Right atrium auricular region (tissue), 2 donors: ENCODE results near the gene CIDEA. TPM values are rescaled to one million over a fixed set of nuclear protein-coding genes. Genes with fewer than 3 reads are reported as not detected.
A peak's percentile ranks its signal among the peaks of the same experiment; 100 is the strongest.

ENCODE experiments used
- DNase-seq: peaks from one replicate; pipeline ENCODE4 v3.0.0-alpha.2; 2019; ENCODE audit warnings: low spot score
- H3K27ac ChIP-seq, 2 donors: fragments of 200-600 bp; sonication (generic); 1 replicate in 1 of 2; 2 replicates in 1 of 2; pipeline ENCODE4 v1.5.1; 2016 to 2019
- H3K27me3 ChIP-seq, 2 donors: fragments of 200-600 bp; sonication (generic); one replicate each; pipeline versions ENCODE4 v1.5.1 to v1.6.0; 2017 to 2019
- H3K36me3 ChIP-seq: fragments of 200-600 bp; sonication (generic); one replicate; pipeline ENCODE4 v1.5.1; 2016
- H3K4me1 ChIP-seq, 2 donors: fragments of 200-600 bp; sonication (generic); one replicate each; pipeline versions ENCODE4 v1.5.1 to v1.6.0; 2017 to 2019
- H3K4me3 ChIP-seq, 2 donors: fragments of 200-600 bp; sonication (generic); 1 replicate in 1 of 2; 2 replicates in 1 of 2; pipeline ENCODE4 v1.5.1; 2017 to 2019; ENCODE audit warnings: mild to moderate bottlenecking in 1 of 2, moderate library complexity in 1 of 2
- H3K9me3 ChIP-seq, 2 donors: fragments of 200-600 bp; sonication (generic); one replicate each; pipeline ENCODE4 v1.5.1; 2019
- CTCF ChIP-seq, 2 donors: fragments of 200-600 bp; sonication (generic); IDR thresholded peaks; one replicate each; pipeline ENCODE4 v1.5.1; 2019; ENCODE audit warnings: antibody characterized with exemption in 2 of 2
- total RNA-seq, 2 donors: library from RNA; depleted of rRNA; stranded (reverse); fragments of >200 nt; gene quantifications; one replicate each; pipeline ENCODE4 v1.1.0, GENCODE V29; 2016

CIDEA gene
- total RNA-seq, 2 donors from 2014 or later, result 0.82 to 3.9 TPM

GRCh38 chr18:12281861-12282260, 27.7 kb downstream of the CIDEA start:
- H3K9me3 ChIP-seq, result no peaks in the 10 kb centered on the region
- no peak for TF ChIP-seq CTCF (IDR thresholded peaks at IDR 0.05)
- no peaks in the 10 kb centered on the region for H3K27me3 ChIP-seq
- no peaks in the 10 kb centered on the region for H3K36me3 ChIP-seq
- no peak overlapping the region for H3K4me3 ChIP-seq
- DNase-seq, result no peak
- H3K27ac ChIP-seq, result peak overlapping the region; percentile 96 to 100
- H3K4me1 ChIP-seq, result peaks cover 0 to 44% of the 10 kb centered on the region in 2 donors

GRCh38 chr18:12282442-12283039, 28.4 kb downstream of the CIDEA start:
- Histone ChIP-seq H3K27ac (peak overlapping the region; percentile 96 to 100), H3K36me3 (no peaks in the 10 kb centered on the region)

GRCh38 chr18:12283256-12283655, 29.1 kb downstream of the CIDEA start:
- Histone ChIP-seq H3K27ac (peak overlapping the region; percentile 96 to 100), H3K4me3 (no peak overlapping the region), H3K9me3 (no peaks in the 10 kb centered on the region), H3K27me3 (no peaks in the 10 kb centered on the region), H3K4me1 (peaks cover 0 to 44% of the 10 kb centered on the region in 2 donors), H3K36me3 (no peaks in the 10 kb centered on the region)
- peak in 1 of 2 donors; percentile 45 for TF ChIP-seq CTCF (IDR thresholded peaks at IDR 0.05)
- no peak for DNase-seq

More at GRCh38 chr18:12282442-12283039, 28.4 kb downstream of the CIDEA start:
- Histone ChIP-seq H3K4me1 (peaks cover 0 to 44% of the 10 kb centered on the region in 2 donors), H3K27me3 (no peaks in the 10 kb centered on the region), H3K4me3 (no peak overlapping the region), H3K9me3 (no peaks in the 10 kb centered on the region)
- TF ChIP-seq CTCF (IDR thresholded peaks at IDR 0.05), result no peak
- DNase-seq, result no peak

GRCh38 chr18:12283666-12284065, 29.5 kb downstream of the CIDEA start:
- Histone ChIP-seq H3K27ac (peak overlapping the region; percentile 96 to 100), H3K27me3 (no peaks in the 10 kb centered on the region), H3K9me3 (no peaks in the 10 kb centered on the region), H3K4me3 (no peak overlapping the region), H3K4me1 (peaks cover 0 to 44% of the 10 kb centered on the region in 2 donors), H3K36me3 (no peaks in the 10 kb centered on the region)
- no peak for DNase-seq
- no peak for TF ChIP-seq CTCF (IDR thresholded peaks at IDR 0.05)

- Histone ChIP-seq H3K27me3 (no peaks in the 10 kb centered on the region), H3K9me3 (no peaks in the 10 kb centered on the region), H3K4me3 (peak overlapping the region; percentile 37 to 58), H3K27ac (peak overlapping the region; percentile 83 to 89), H3K36me3 (no peaks in the 10 kb centered on the region), H3K4me1 (peaks cover 0 to 27% of the 10 kb centered on the region in 2 donors)
- TF ChIP-seq CTCF (IDR thresholded peaks at IDR 0.05), result no peak
- DNase-seq, result no peak
Measured at GRCh38 chr18:12287131-12287681, 33.0 kb downstream of the CIDEA start.
